Measurements from ENCODE around the gene MEIOB. TPM values are rescaled to one million over a fixed set of nuclear protein-coding genes. Genes with fewer than 3 reads are reported as not detected.

Gene MEIOB
- total and polyA plus RNA-seq, 2 experiments from 2014 or later: 0.28 TPM; not detected in 1

DNA sequence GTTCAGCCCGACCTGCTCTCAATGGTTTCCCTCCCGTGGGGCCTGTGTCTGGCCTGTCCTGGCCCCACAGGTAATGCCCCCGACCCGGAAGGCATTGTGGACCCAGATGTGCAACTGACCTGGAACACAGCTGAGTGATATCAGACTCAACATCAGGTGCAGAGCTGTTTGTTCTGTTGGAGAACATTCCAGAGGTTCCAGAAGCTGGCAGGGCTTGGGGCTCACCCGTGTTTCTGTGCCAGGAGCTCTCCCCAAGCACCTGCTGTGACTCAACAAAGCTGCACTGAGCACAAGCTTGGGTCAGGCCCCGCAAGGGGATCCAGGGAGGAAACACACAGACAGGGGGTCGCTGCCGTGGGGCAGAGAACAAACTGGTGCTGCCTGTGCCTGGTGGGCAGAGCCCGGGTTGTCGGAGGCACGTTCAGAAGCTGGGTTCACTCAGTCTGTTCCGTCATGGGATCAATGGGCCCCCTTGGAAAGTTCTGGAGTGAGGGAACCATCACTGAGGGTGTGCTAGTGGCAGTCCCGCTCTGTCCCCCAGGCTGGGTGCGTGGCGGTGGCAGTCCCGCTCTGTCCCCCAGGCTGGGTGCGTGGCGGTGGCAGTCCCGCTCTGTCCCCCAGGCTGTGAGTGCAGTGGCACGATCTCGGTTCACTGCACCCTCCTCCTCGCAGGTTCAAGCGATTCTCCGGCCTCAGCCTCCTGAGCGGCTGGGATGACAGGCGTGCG is 24.1 kb upstream of the MEIOB start:
- DNase-seq (ENCODE audit: low spot score): no peak
- 84% methylated on average over 23 of the region's 27 CpGs for WGBS (ENCODE audit: low lambda C conversion rate, missing lambda C conversion rate)
- H2AFZ ChIP-seq: no peak overlapping the region
- H3K79me2 ChIP-seq: no peaks in the 10 kb centered on the region
- TF ChIP-seq, protein P1, sequence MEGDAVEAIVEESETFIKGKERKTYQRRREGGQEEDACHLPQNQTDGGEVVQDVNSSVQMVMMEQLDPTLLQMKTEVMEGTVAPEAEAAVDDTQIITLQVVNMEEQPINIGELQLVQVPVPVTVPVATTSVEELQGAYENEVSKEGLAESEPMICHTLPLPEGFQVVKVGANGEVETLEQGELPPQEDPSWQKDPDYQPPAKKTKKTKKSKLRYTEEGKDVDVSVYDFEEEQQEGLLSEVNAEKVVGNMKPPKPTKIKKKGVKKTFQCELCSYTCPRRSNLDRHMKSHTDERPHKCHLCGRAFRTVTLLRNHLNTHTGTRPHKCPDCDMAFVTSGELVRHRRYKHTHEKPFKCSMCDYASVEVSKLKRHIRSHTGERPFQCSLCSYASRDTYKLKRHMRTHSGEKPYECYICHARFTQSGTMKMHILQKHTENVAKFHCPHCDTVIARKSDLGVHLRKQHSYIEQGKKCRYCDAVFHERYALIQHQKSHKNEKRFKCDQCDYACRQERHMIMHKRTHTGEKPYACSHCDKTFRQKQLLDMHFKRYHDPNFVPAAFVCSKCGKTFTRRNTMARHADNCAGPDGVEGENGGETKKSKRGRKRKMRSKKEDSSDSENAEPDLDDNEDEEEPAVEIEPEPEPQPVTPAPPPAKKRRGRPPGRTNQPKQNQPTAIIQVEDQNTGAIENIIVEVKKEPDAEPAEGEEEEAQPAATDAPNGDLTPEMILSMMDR (IDR thresholded peaks at IDR 0.05; ENCODE audit: poor library complexity): no peak
- no peak for TF ChIP-seq EZH2phosphoT487 (IDR thresholded peaks at IDR 0.05; ENCODE audit: low read depth, severe bottlenecking, unreplicated experiment)
- H3K9me2 ChIP-seq (replicated peaks; ENCODE audit: insufficient read depth): no peaks in the 10 kb centered on the region
- H4K20me1 ChIP-seq (ENCODE audit: insufficient read depth, poor library complexity, severe bottlenecking): no peaks in the 10 kb centered on the region
- no peaks in the 10 kb centered on the region for H3K9me3 ChIP-seq (ENCODE audit: low read depth)
- H3K4me3 ChIP-seq: no peak overlapping the region
- H3K4me2 ChIP-seq: no peak overlapping the region
- no peaks in the 10 kb centered on the region for H3K36me3 ChIP-seq (replicated peaks; ENCODE audit: insufficient read depth, low read depth)
- peaks cover 3% of the 10 kb centered on the region for H3K4me1 ChIP-seq (ENCODE audit: insufficient read depth)
- peaks cover 8% of the 10 kb centered on the region for H3K27me3 ChIP-seq
- H3K27ac ChIP-seq: no peak overlapping the region

- no peaks in the 10 kb centered on the region for H4K20me1 ChIP-seq (ENCODE audit: insufficient read depth, poor library complexity, severe bottlenecking)
- no peaks in the 10 kb centered on the region for H3K4me1 ChIP-seq (ENCODE audit: insufficient read depth)
- H3K79me2 ChIP-seq: no peaks in the 10 kb centered on the region
- H3K36me3 ChIP-seq (replicated peaks; ENCODE audit: insufficient read depth, low read depth): no peaks in the 10 kb centered on the region
- no peak for TF ChIP-seq EZH2phosphoT487 (IDR thresholded peaks at IDR 0.05; ENCODE audit: low read depth, severe bottlenecking, unreplicated experiment)
- H3K9me3 ChIP-seq (ENCODE audit: low read depth): no peaks in the 10 kb centered on the region
- no peak overlapping the region for H2AFZ ChIP-seq
- no peak overlapping the region for H3K4me3 ChIP-seq
- H3K9me2 ChIP-seq (replicated peaks; ENCODE audit: insufficient read depth): no peaks in the 10 kb centered on the region
- H3K27me3 ChIP-seq: peaks cover 16% of the 10 kb centered on the region
- no peak overlapping the region for H3K4me2 ChIP-seq
- DNase-seq (ENCODE audit: low spot score): no peak
- WGBS (ENCODE audit: low lambda C conversion rate, missing lambda C conversion rate): 79% methylated on average over 5 of the region's 5 CpGs
- H3K27ac ChIP-seq: no peak overlapping the region
Measured at GRCh38 chr16:1895068-1895467, 23.1 kb upstream of the MEIOB start.

- Histone ChIP-seq H3K4me3 (no peak overlapping the region), H3K4me1 (ENCODE audit: insufficient read depth) (no peaks in the 10 kb centered on the region), H3K27me3 (peaks cover 17% of the 10 kb centered on the region), H2AFZ (no peak overlapping the region), H3K9me2 (replicated peaks; ENCODE audit: insufficient read depth) (no peaks in the 10 kb centered on the region), H3K36me3 (replicated peaks; ENCODE audit: insufficient read depth, low read depth) (no peaks in the 10 kb centered on the region), H3K79me2 (no peaks in the 10 kb centered on the region), H3K27ac (no peak overlapping the region), H3K9me3 (ENCODE audit: low read depth) (no peaks in the 10 kb centered on the region), H3K4me2 (no peak overlapping the region), H4K20me1 (ENCODE audit: insufficient read depth, poor library complexity, severe bottlenecking) (no peaks in the 10 kb centered on the region)
- no peak for TF ChIP-seq EZH2 (IDR thresholded peaks at IDR 0.05; ENCODE audit: borderline replicate concordance)
- TF ChIP-seq, protein P1 (IDR thresholded peaks at IDR 0.05; ENCODE audit: poor library complexity): no peak
- no peak for TF ChIP-seq EZH2phosphoT487 (IDR thresholded peaks at IDR 0.05; ENCODE audit: low read depth, severe bottlenecking, unreplicated experiment)
- no peak for DNase-seq (ENCODE audit: low spot score)
- WGBS (ENCODE audit: low lambda C conversion rate, missing lambda C conversion rate): 32% methylated on average over 4 of the region's 4 CpGs
Measured at GRCh38 chr16:1890708-1891050, 18.7 kb upstream of the MEIOB start.

GRCh38 chr16:1890024-1890707 is 18.2 kb upstream of the MEIOB start:
- no peak overlapping the region for H3K27ac ChIP-seq
- H3K79me2 ChIP-seq: no peaks in the 10 kb centered on the region
- no peak overlapping the region for H3K4me2 ChIP-seq
- H4K20me1 ChIP-seq (ENCODE audit: insufficient read depth, poor library complexity, severe bottlenecking): no peaks in the 10 kb centered on the region
- DNase-seq (ENCODE audit: low spot score): no peak
- no peaks in the 10 kb centered on the region for H3K36me3 ChIP-seq (replicated peaks; ENCODE audit: insufficient read depth, low read depth)
- 79% methylated on average over 16 of the region's 16 CpGs for WGBS (ENCODE audit: low lambda C conversion rate, missing lambda C conversion rate)
- H3K9me2 ChIP-seq (replicated peaks; ENCODE audit: insufficient read depth): no peaks in the 10 kb centered on the region
- TF ChIP-seq, protein P1 (IDR thresholded peaks at IDR 0.05; ENCODE audit: poor library complexity): no peak
- TF ChIP-seq EZH2phosphoT487 (IDR thresholded peaks at IDR 0.05; ENCODE audit: low read depth, severe bottlenecking, unreplicated experiment) (no peak), EZH2 (IDR thresholded peaks at IDR 0.05; ENCODE audit: borderline replicate concordance) (no peak)
- no peak overlapping the region for H3K4me3 ChIP-seq
- H3K4me1 ChIP-seq (ENCODE audit: insufficient read depth): no peaks in the 10 kb centered on the region
- no peak overlapping the region for H2AFZ ChIP-seq
- H3K9me3 ChIP-seq (ENCODE audit: low read depth): no peaks in the 10 kb centered on the region
- H3K27me3 ChIP-seq: peaks cover 17% of the 10 kb centered on the region

Data from hepatocyte (in vitro differentiated cells).